HepG2 (cell line): ENCODE measurements around the gene REEP6. TPM values are rescaled to one million over a fixed set of nuclear protein-coding genes. Genes with fewer than 3 reads are reported as not detected.

Experiments used
- ARID2 ChIP-seq: sonication (generic); formaldehyde crosslinking; IDR thresholded peaks from 2 replicates; pipeline ENCODE4 v1.8.1; 2022; ENCODE audit warnings: mild to moderate bottlenecking, missing genetic modification reagents, borderline replicate concordance
- FLYWCH1 ChIP-seq: sonication (generic); formaldehyde crosslinking; IDR thresholded peaks from 2 replicates; pipeline ENCODE4 v1.8.1; 2023; ENCODE audit warnings: mild to moderate bottlenecking, missing genetic modification reagents
- GATA4 ChIP-seq: sonication (generic); IDR thresholded peaks from 2 replicates; pipeline ENCODE4 v1.6.1; 2016; ENCODE audit warnings: antibody characterized with exemption, low read depth, borderline replicate concordance
- HINFP ChIP-seq: sonication (generic); formaldehyde crosslinking; IDR thresholded peaks from 2 replicates; pipeline ENCODE4 v1.4.0; 2020; ENCODE audit warnings: low read depth, mild to moderate bottlenecking, missing genetic modification reagents
- HIVEP1 ChIP-seq: sonication (generic); formaldehyde crosslinking; IDR thresholded peaks from 2 replicates; pipeline ENCODE4 v1.4.0; 2020; ENCODE audit warnings: mild to moderate bottlenecking, missing genetic modification reagents
- HNRNPL ChIP-seq: fragments of 200-400 bp; formaldehyde crosslinking; IDR thresholded peaks from 2 replicates; pipeline ENCODE4 v1.6.1; 2017; ENCODE audit warnings: mild to moderate bottlenecking, low read depth, low read length
- LRRFIP1 ChIP-seq: sonication (generic); formaldehyde crosslinking; conservative IDR thresholded peaks from 2 replicates; pipeline ENCODE4 v1.4.0; 2020; ENCODE audit warnings: missing genetic modification reagents
- MAFF ChIP-seq: IDR thresholded peaks from 2 replicates; pipeline ENCODE4 v1.6.1; 2011; ENCODE audit warnings: low read depth, low read length, improper control_type of control experiment
- MED8 ChIP-seq: sonication (generic); formaldehyde crosslinking; IDR thresholded peaks from 2 replicates; pipeline ENCODE4 v1.8.1; 2023; ENCODE audit warnings: mild to moderate bottlenecking, missing genetic modification reagents; ENCODE audit not compliant: insufficient replicate concordance
- NCOA5 ChIP-seq: sonication (generic); formaldehyde crosslinking; IDR thresholded peaks from 2 replicates; pipeline ENCODE4 v1.4.0; 2020; ENCODE audit warnings: missing genetic modification reagents
- NFATC3 ChIP-seq: sonication (generic); formaldehyde crosslinking; IDR thresholded peaks from 2 replicates; pipeline ENCODE4 v1.5.1; 2020; ENCODE audit warnings: mild to moderate bottlenecking, missing genetic modification reagents
- TCF7L2 ChIP-seq: IDR thresholded peaks from 2 replicates; pipeline ENCODE4 v1.6.1; 2011; ENCODE audit warnings: mild to moderate bottlenecking, low read depth, low read length, moderate library complexity
- ZNF383 ChIP-seq: sonication (generic); formaldehyde crosslinking; IDR thresholded peaks from 2 replicates; pipeline ENCODE4 v1.4.0; 2020; ENCODE audit warnings: missing genetic modification reagents, mild to moderate bottlenecking, borderline replicate concordance
- ZNF577 ChIP-seq: sonication (generic); formaldehyde crosslinking; IDR thresholded peaks from 2 replicates; pipeline ENCODE4 v1.4.0; 2020; ENCODE audit warnings: mild to moderate bottlenecking, low read depth, missing genetic modification reagents, borderline replicate concordance
- ZNF615 ChIP-seq: sonication (generic); formaldehyde crosslinking; IDR thresholded peaks from 2 replicates; pipeline ENCODE4 v1.5.0; 2020; ENCODE audit warnings: mild to moderate bottlenecking, missing genetic modification reagents, borderline replicate concordance
- ZNF672 ChIP-seq: sonication (generic); formaldehyde crosslinking; IDR thresholded peaks from 2 replicates; pipeline ENCODE4 v1.8.1; 2022; ENCODE audit warnings: missing genetic modification reagents
- ZNF770 ChIP-seq: sonication (generic); formaldehyde crosslinking; IDR thresholded peaks from 2 replicates; pipeline ENCODE4 v1.5.0; 2020; ENCODE audit warnings: mild to moderate bottlenecking, missing genetic modification reagents
- ZNF83 ChIP-seq: sonication (generic); formaldehyde crosslinking; IDR thresholded peaks from 2 replicates; pipeline ENCODE4 v1.4.0; 2020; ENCODE audit warnings: missing genetic modification reagents, mild to moderate bottlenecking, borderline replicate concordance
- ZXDC ChIP-seq: sonication (generic); formaldehyde crosslinking; IDR thresholded peaks from 2 replicates; pipeline ENCODE4 v1.5.0; 2020; ENCODE audit warnings: mild to moderate bottlenecking, missing genetic modification reagents
- polyA plus RNA-seq, 8 experiments: library from polyadenylated mRNA; depleted of rRNA in 3 of 8; stranded (reverse) in 7 of 8; unstranded in 1 of 8; fragments of >200 nt; fragmentation: Illumina TruSeq in 4 of 8; extraction: Trizol in 4 of 8; gene quantifications; 2 replicates each; pipeline versions ENCODE4 v1.2.1 to v1.2.3, GENCODE V29; 2011 to 2016; ENCODE audit warnings: low read depth in 4 of 8, missing spikeins in 1 of 8, mixed read lengths in 1 of 8; ENCODE audit not compliant: insufficient read depth in 1 of 8
- total RNA-seq, 5 experiments: library from RNA; depleted of rRNA; stranded (reverse); fragments of >200 nt; fragmentation: Illumina TruSeq; extraction: Trizol; gene quantifications; 2 replicates each; pipeline ENCODE4 v1.2.3, GENCODE V29; 2016; ENCODE audit warnings: low read depth in 1 of 5

The REEP6 gene
- total and polyA plus RNA-seq, 2 of the 13 experiments (the other 11 are each of a cell fraction or from before 2014, with no cell fraction given), result 10.0 to 28.8 TPM

GRCh38 chr19:1445185-1445931 is 45.6 kb upstream of the REEP6 start (continued):
- TF ChIP-seq LRRFIP1 (CRISPR knock-in tag) (no peak), ARID2 (CRISPR knock-in tag) (no peak), ZXDC (peak; percentile 84; the same call in 1 of the 2 replicates), ZNF83 (no peak), ZNF770 (CRISPR knock-in tag) (no peak; the same call in 1 of the 2 replicates), ZNF383 (CRISPR knock-in tag) (no peak), HINFP (CRISPR knock-in tag) (peak; percentile 56; the same call in 1 of the 2 replicates), MED8 (CRISPR knock-in tag) (no peak), NCOA5 (CRISPR knock-in tag) (no peak), FLYWCH1 (CRISPR knock-in tag) (no peak), ZNF577 (CRISPR knock-in tag) (no peak), ZNF615 (no peak), TCF7L2 (no peak), HNRNPL (no peak), MAFF (no peak), ZNF672 (peak; percentile 72; the same call in 1 of the 2 replicates), GATA4 (no peak), NFATC3 (CRISPR knock-in tag) (no peak), HIVEP1 (0 out of 2 replicates have a peak, but pooled peaks have one; percentile 40)
